GM12872 (cell line): ENCODE measurements around the gene CHSY3.

Experiments used
- CTCF ChIP-seq: IDR thresholded peaks from 3 replicates; pipeline ENCODE4 v1.5.1; 2011; ENCODE audit warnings: low read depth, mild to moderate bottlenecking, low read length, moderate library complexity; ENCODE audit not compliant: insufficient read depth

The CHSY3 gene

GRCh38 chr5:129903466-129904101, 681 bp upstream of the CHSY3 start:
- TF ChIP-seq CTCF, result no peak

- no peak for TF ChIP-seq CTCF
These were observed 605 bp downstream of the CHSY3 start for GRCh38 chr5:129904667-129905472.

GRCh38 chr5:129905473-129906176, 1.4 kb downstream of the CHSY3 start:
- TF ChIP-seq CTCF, result no peak

- no peak for TF ChIP-seq CTCF
These were observed 2.1 kb downstream of the CHSY3 start for GRCh38 chr5:129906177-129906887.

- no peak for TF ChIP-seq CTCF
These were observed 5.0 kb downstream of the CHSY3 start for GRCh38 chr5:129909225-129909624.

GRCh38 chr5:129912601-129913255, 8.5 kb downstream of the CHSY3 start:
- TF ChIP-seq CTCF, result no peak
